Type B pancreatic cell (in vitro differentiated cells): ENCODE measurements around the gene JCHAIN. TPM values are rescaled to one million over a fixed set of nuclear protein-coding genes. Genes with fewer than 3 reads are reported as not detected.
"Not testable (repeated sequence)": the region's sequence is repeated elsewhere in the genome, so short reads cannot be mapped to it uniquely, and the experiment has no call there.

Experiments used
- DNase-seq: peaks from one replicate; pipeline ENCODE4 v3.0.0; 2021; ENCODE audit warnings: mixed read lengths; ENCODE audit not compliant: unreplicated experiment; ENCODE audit errors: extremely low spot score
- H3K27ac Mint-ChIP-seq: 2 replicates; pipeline ENCODE4 v1.8.0; 2021; ENCODE audit warnings: mild to moderate bottlenecking, mixed read lengths
- H3K27me3 Mint-ChIP-seq: 2 replicates; pipeline ENCODE4 v1.8.0; 2021; ENCODE audit warnings: mixed read lengths
- H3K36me3 Mint-ChIP-seq: 2 replicates; pipeline ENCODE4 v1.8.0; 2021; ENCODE audit warnings: mixed read lengths
- H3K4me1 Mint-ChIP-seq: one replicate; pipeline ENCODE4 v1.8.0; 2021; ENCODE audit warnings: mixed read lengths; ENCODE audit not compliant: unreplicated experiment
- H3K4me3 Mint-ChIP-seq: 2 replicates; pipeline ENCODE4 v1.8.0; 2021; ENCODE audit warnings: mild to moderate bottlenecking, mixed read lengths
- H3K9me3 Mint-ChIP-seq: 2 replicates; pipeline ENCODE4 v1.8.0; 2021; ENCODE audit warnings: mixed read lengths
- CTCF ChIP-seq: fragments of 200-600 bp; sonication (generic); conservative IDR thresholded peaks from 2 replicates; pipeline ENCODE4 v1.5.0; 2021; ENCODE audit warnings: antibody characterized with exemption, mild to moderate bottlenecking
- total RNA-seq: library from RNA; stranded (reverse); gene quantifications from 2 replicates; pipeline ENCODE4 v1.2.1, GENCODE V29; 2021; ENCODE audit warnings: low replicate concordance

JCHAIN gene
- total RNA-seq, 1 donor from 2014 or later = not detected

- Mint-ChIP-seq H3K27ac (peak overlapping the region; percentile 97), H3K27me3 (no peaks in the 10 kb centered on the region), H3K36me3 (peaks cover 12% of the 10 kb centered on the region), H3K4me1 (peaks cover 25% of the 10 kb centered on the region), H3K4me3 (peak overlapping the region; percentile 95), H3K9me3 (no peaks in the 10 kb centered on the region)
- TF ChIP-seq CTCF = no peak
- no peak for DNase-seq
Measured at GRCh38 chr4:70687392-70687791, 21.1 kb upstream of the JCHAIN start.

GRCh38 chr4:70682142-70682541 lies 15.8 kb upstream of the JCHAIN start:
- not testable (repeated sequence) for H3K27ac Mint-ChIP-seq, H3K4me1 Mint-ChIP-seq, H3K4me3 Mint-ChIP-seq, H3K9me3 Mint-ChIP-seq, DNase-seq, H3K27me3 Mint-ChIP-seq, H3K36me3 Mint-ChIP-seq

DNA sequence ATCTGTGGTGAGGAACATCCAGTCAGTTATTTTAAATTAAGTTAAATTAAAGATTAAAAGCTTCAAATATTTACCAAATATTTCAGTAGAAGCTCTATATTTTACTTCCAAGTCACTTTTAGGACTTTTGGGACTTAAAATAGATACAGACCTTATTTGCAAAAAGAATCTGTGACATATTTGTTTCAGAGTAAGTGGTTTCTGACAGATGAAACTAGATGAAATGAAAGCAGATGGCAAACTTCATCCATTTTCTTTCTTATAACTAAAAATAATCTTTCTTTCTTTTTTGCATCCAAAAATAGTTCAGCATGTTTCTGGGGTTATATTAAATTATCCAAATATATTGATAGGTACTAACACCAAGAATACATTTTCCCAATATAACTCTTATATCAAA lies 15.4 kb upstream of the JCHAIN start:
- H3K27ac Mint-ChIP-seq = no peak overlapping the region
- H3K36me3 Mint-ChIP-seq = no peaks in the 10 kb centered on the region
- no peaks in the 10 kb centered on the region for H3K4me1 Mint-ChIP-seq
- DNase-seq = no peak
- H3K9me3 Mint-ChIP-seq = no peaks in the 10 kb centered on the region
- H3K4me3 Mint-ChIP-seq = no peak overlapping the region
- no peak for TF ChIP-seq CTCF
- peaks cover 4% of the 10 kb centered on the region for H3K27me3 Mint-ChIP-seq

DNA sequence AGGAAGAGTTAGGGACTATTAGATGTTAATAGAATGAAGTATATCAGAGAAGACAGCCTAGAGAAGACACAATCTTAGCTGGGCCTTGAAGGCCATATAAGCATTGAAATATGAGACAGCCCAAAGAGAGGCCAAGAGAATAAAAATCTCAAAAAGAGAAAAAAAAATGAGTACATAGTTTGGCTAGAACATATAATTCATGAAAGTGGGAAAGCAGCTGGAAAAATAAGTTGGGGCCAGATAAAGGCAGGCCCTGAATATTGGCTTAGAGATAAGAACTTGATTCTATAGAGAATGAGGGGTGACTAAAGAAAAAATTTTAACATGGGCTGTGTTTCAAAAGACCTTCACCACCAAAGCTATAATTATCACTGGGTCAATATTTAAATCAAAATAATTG lies 14.6 kb upstream of the JCHAIN start:
- no peaks in the 10 kb centered on the region for H3K9me3 Mint-ChIP-seq
- H3K36me3 Mint-ChIP-seq = no peaks in the 10 kb centered on the region
- no peaks in the 10 kb centered on the region for H3K4me1 Mint-ChIP-seq
- no peak for DNase-seq
- H3K27me3 Mint-ChIP-seq = peaks cover 4% of the 10 kb centered on the region
- TF ChIP-seq CTCF = no peak
- no peak overlapping the region for H3K4me3 Mint-ChIP-seq
- no peak overlapping the region for H3K27ac Mint-ChIP-seq

GRCh38 chr4:70678383-70678999 lies 12.2 kb upstream of the JCHAIN start:
- no peak overlapping the region for H3K4me3 Mint-ChIP-seq
- DNase-seq = no peak
- H3K9me3 Mint-ChIP-seq = no peaks in the 10 kb centered on the region
- no peaks in the 10 kb centered on the region for H3K4me1 Mint-ChIP-seq
- no peaks in the 10 kb centered on the region for H3K36me3 Mint-ChIP-seq
- TF ChIP-seq CTCF = no peak
- peaks cover 7% of the 10 kb centered on the region for H3K27me3 Mint-ChIP-seq
- H3K27ac Mint-ChIP-seq = no peak overlapping the region

- no peaks in the 10 kb centered on the region for H3K36me3 Mint-ChIP-seq
- DNase-seq = no peak
- TF ChIP-seq CTCF = no peak
- H3K27me3 Mint-ChIP-seq = peaks cover 8% of the 10 kb centered on the region
- no peak overlapping the region for H3K4me3 Mint-ChIP-seq
- H3K9me3 Mint-ChIP-seq = no peaks in the 10 kb centered on the region
- H3K4me1 Mint-ChIP-seq = no peaks in the 10 kb centered on the region
- no peak overlapping the region for H3K27ac Mint-ChIP-seq
Measured at GRCh38 chr4:70676554-70677090, 10.3 kb upstream of the JCHAIN start.
